C1 segment of cervical spinal cord (tissue), 14 donors: ENCODE measurements around the gene PRRX1.

ENCODE experiments used
- DNase-seq, 14 donors: peaks; one replicate each; lab custom pipeline; 2025; lab: John Stamatoyannopoulos, UW

Gene PRRX1

DNA sequence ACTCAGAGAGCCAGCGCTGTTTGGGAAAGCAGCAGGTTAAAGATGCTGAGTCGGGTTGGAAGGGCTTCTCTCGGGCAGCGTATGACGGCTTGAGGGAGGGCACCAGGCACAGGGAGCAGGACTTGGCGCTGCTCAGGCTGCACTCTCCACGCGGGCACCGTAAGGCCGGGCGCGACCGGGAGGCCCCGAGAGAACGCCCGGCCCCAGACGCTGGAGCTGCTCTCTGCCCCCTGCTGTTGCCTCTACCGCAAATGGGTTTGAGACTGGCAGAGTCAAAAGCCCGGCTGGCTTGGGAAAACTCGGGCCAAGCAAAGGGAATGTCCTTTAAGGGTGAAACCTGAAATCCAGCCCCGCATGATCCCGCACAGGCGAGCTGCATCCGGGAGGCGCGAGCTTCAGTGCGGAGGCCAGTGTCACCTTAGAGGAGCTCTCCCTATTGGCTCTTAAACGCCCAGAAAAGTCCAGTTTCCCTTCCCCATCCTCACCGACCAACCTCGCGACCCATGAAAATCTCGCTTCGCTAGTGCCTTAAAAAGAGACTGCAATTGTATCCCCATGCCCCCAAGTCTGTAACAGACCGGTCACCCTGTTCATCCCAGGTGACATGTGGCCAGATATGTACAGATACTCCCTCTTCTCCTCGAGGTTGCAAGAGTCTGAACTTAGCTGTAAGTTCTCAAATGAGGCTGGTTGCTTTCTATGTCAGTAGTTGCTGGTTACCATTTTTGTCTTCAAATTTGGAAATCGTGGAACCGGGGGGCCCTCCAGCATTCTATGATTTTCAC lies 1.1 kb downstream of the PRRX1 start:
- peak in 5 of 14 donors; percentile 35 to 71 (median 64) for DNase-seq

DNA sequence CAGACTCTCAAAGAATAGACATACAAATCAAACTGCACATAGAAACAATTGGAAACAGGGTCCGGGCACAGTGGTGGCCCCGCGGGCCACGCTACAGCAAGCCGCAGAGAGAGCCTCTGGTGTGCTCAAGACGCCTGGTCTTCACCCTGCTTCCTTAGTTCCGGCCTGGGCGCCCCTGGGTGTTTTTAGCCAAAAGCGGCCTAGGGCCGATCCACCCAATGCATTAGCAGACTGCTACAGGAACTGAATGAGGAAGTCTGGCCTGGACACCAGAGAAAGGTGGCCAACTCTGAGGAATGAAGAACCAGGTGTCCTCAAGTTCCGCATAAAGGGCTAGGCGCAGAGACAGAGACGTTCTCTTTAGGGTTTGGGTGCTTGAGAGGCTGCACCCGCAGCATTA lies 1.7 kb downstream of the PRRX1 start:
- DNase-seq = no peak

GRCh38 chr1:170666541-170667254 lies 2.8 kb downstream of the PRRX1 start:
- no peak for DNase-seq

- no peak for DNase-seq
Measured at GRCh38 chr1:170668209-170669106, 4.5 kb downstream of the PRRX1 start.

DNA sequence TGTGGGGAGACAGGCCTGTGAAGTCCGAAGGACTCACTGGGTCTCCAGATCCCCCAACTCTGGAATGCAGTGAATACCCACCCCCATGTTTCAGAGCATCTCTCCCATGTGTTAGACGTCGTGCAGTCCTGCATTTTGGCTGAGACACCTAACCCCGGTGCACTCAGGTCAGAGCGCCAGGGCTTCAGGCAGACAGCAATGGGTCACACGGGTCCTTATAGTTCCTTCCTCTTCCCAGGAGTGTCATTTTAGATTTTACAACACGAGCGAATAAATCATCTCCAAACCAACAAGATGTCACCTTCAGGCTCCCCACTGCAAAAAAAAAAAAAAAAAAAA lies 5.1 kb downstream of the PRRX1 start:
- no peak for DNase-seq

GRCh38 chr1:170669586-170670530 lies 5.9 kb downstream of the PRRX1 start:
- DNase-seq = no peak

DNA sequence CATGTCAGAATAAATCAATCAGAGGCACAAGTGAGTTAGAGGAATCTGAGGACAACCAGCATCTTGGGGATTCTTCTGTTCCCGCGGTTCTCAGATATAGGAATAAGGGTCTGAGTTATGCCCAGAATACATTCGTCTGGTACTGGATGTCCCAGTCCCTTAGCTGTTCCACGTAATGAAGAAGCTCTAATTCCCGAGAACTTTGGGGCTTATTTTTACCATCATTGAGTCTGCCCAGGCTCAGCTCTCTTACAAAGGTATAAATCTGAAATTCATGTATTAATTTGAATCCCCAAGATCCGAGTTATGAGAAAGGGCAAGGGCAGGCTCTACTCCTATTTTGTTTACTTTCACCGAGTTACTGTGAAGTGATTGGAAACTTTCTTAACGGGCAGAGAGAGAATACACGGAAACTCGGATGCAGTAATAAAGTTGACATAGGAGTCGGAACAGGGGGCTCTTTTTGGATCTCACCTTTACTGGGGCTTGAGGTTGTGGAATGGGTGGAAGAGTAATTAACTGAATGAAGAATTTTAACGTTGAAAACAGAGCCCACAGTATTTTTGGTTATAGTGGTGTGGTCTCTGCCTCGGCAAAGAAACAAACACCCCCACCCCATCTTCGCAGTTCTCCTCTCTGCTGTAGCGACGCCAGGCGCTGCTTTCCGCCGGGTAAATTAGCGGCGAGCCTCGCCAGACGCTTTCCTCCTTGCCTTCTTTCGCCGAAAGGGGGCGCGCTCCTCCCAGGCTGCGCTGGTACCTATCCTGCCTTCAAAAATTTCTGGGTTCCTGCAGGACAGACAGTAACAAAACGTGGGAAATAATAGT lies 7.1 kb downstream of the PRRX1 start:
- DNase-seq = peak in 4 of 14 donors; percentile 19 to 48 (median 30)

DNA sequence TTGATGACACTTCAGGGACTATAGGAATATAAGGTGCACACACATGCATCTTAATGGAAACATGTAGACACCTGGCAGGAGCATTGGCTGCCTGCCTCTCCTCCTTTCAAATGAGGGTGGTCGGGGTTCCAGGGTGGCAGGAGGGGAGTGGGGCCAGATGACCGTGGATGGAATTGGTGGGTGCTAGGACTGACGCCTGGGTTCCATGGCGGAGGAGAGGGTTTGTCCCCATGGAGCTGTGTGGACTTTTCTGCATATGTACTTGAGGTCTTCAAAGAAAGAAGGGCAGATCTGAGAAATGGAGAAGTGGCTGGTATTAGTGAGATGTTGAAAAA lies 7.7 kb downstream of the PRRX1 start:
- no peak for DNase-seq

DNA sequence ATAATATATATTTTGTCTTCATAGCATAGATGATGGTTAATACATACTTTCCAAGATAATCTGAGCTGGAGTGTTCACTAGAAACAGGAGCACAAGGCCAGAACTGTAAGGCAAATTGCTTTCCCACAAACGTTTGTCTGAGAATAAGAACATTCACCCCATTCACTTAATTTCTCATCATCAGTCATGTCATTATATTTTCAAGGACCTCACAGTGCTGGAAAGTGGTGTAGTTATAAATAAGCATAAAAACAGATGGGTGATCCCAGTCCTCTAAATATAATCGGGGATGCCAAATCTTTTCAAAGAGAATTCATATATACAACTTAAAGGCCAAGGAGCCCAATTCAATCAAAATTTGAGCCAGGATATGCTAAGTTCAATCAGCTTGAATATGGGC lies 8.4 kb downstream of the PRRX1 start:
- no peak for DNase-seq

- DNase-seq = no peak
Measured at GRCh38 chr1:170674239-170674638, 10.3 kb downstream of the PRRX1 start.

DNA sequence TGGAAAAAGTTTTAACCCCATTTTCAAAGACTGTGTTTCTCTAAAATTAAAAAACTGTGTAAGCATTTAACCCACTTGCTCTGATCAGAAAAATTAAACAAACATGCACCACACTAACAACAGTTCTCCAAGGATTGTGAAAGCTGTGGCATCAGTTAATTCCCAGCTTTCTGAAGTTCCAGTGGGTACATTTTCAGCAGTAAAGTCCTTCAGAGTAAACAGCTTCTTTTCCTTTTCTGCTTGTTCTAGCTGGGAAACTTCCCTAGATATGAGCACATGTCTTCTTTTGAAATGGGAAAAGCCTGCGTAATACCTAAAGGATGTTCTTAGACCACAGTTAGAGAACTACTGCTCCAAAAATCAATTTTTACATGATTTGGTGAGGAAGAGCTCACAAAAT lies 11.1 kb downstream of the PRRX1 start:
- no peak for DNase-seq

GRCh38 chr1:170675865-170676264 lies 11.9 kb downstream of the PRRX1 start:
- DNase-seq = no peak

DNA sequence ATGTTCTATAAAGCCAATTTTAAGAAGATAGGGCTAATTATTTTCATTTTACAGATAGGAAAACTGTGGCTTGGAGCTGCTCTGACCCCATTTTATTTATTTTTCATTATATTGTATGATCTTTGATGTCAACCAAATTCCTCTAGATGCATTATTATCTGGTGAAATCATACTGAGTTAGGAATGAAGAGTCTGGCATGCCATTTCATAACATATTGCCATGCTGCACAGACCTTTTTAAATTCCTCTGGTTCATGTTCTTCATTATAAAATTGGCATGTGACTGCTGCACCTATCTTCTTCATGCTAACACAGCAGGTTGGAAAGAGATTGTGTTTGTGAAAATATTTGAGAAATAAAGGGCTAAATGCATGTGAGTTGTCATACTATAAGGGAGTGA lies 12.7 kb downstream of the PRRX1 start:
- DNase-seq = no peak

DNA sequence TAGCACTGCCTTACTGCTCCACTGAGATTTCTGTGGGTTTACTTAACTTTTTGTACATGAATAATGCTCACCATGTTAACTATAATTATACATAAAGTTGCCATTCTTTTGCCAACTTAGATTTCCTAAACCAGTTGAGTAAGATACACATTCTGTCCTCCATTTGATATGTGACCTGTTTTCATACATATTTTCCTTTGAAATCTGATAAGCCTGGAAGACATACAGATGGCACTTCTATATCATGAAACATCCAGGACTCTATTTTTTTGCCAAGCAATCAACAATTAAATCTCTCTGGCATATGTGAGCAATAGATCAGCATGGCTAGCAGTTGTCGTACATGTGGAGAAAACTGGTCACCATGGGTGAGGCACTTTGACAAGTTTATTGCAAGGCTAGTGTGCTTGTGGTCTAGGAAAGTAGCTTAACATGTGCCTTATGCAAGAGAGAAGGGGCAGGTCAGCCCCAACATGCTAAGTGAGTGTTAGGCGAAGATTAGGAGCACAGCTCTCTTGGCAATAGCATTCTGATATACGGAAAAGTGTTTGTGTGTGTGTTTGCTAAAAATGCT lies 14.2 kb downstream of the PRRX1 start:
- DNase-seq = no peak

DNA sequence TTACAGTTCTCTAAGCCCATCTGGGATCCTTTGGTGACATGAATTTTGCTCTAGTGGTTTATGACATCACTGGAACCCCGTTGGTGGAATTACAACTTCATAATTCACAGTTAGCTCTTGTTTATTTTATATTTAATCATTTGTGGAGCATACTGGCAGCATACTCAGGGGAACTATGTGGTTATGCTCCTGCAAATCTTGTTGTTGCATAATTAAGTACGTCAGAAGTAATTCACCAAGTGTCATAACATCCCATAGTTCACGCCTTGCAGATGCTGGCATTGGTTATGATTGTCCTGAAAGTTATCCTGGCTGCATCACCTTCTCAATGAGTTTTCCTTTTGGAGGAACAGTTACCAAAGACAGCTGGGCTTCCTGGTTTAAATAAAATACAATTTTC lies 16.5 kb downstream of the PRRX1 start:
- DNase-seq = no peak

DNA sequence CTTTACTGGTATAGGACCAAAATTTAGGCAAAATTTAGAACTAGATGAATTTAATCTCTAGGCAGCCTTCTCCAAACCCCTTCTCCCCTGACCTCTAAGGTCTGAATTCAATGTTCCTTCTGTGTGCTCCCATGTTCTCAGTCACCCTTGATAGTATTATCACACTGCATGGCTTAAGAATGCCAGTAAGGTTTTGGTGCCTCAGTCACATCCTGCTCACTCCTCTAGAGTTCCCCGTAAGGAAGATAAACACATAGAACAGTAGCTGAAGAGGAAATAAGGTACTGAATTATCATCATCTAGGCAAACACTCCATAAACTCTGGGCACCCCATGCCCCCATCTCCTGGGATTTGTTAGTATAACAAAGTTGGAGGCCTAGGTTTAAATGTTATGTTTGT lies 18.2 kb downstream of the PRRX1 start:
- DNase-seq = no peak

- DNase-seq = no peak
Measured at GRCh38 chr1:170682809-170683208, 18.9 kb downstream of the PRRX1 start.

DNA sequence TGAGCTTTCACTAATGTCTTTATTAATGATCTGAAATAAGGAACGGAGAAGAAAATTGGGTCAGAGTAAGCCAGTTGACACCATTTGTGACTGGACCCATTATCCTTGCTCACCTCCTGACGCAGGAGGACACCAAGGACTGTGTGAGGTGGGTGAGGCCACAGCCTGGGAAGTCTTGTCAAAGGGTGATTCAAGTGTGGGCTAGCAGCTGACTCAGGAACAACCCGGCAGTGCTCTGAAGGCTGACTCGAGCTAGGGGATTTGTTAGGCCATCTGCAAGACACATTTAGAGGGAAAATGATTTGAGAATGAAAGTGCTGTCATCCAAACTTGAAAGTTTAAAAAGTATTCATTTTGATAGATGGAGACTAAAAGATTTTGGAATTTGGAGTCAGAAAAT lies 21.2 kb downstream of the PRRX1 start:
- no peak for DNase-seq

DNA sequence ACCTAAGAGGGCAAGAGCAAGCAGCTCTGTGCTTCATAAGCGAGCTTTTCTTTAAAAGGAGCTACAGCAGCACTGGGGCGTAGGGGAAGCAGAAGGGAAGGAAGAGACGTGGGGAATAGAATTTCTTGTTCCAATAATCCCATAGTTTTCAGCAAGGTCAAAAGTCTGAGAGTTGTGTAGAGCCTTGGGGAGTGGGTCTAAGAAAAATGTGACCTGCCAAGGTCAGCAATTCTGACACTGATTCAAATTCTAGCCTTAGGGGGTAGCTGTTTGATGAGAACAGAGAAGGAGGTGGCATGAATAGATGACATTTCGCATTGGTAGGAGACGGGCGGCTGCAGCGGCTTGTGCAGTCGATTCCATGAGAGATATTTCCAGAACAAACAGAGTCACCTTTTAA lies 22.4 kb downstream of the PRRX1 start:
- DNase-seq = no peak

DNA sequence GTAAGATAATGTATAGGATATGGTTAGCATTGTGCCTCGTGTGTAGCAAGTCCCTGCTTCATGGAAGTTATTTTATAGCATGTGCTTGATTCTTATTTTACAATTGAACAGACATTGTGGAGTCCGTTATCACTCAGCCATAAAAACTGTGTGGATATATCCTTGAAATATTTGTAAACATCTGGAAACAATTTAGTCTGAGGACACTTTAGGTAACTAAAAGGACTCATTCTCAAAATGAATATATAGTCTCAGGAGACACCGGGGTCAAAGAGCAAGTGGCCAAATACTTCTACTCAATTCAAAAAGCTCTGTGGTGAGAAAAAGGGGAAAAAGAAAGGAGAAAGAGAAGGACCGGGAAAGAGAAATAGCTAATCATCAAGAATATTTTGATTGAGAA lies 23.7 kb downstream of the PRRX1 start:
- no peak for DNase-seq
